Hepatocyte (in vitro differentiated cells): ENCODE data around the gene P2RY8. TPM values are rescaled to one million over a fixed set of nuclear protein-coding genes. Genes with fewer than 3 reads are reported as not detected.

ENCODE experiments used
- DNase-seq: peaks from one replicate; pipeline ENCODE4 v3.0.0-alpha.2; 2016; ENCODE audit warnings: low spot score
- H2AFZ ChIP-seq: fragments of 200-600 bp; sonication (generic); 2 replicates; pipeline ENCODE4 v1.6.0; 2016; ENCODE audit warnings: antibody characterized with exemption, mild to moderate bottlenecking
- H3K27ac ChIP-seq: fragments of 200-600 bp; sonication (generic); 2 replicates; pipeline ENCODE4 v1.5.1; 2016; ENCODE audit warnings: mild to moderate bottlenecking
- H3K27me3 ChIP-seq: fragments of 200-600 bp; sonication (generic); 2 replicates; pipeline ENCODE4 v1.6.1; 2016
- H3K36me3 ChIP-seq: fragments of 200-600 bp; sonication (generic); replicated peaks from 2 replicates; pipeline ENCODE4 v1.5.1; 2016; ENCODE audit warnings: low read depth; ENCODE audit not compliant: insufficient read depth
- H3K4me1 ChIP-seq: fragments of 200-600 bp; sonication (generic); 2 replicates; pipeline ENCODE4 v1.5.1; 2016; ENCODE audit warnings: mild to moderate bottlenecking, moderate library complexity; ENCODE audit not compliant: insufficient read depth
- H3K4me2 ChIP-seq: fragments of 200-600 bp; sonication (generic); 2 replicates; pipeline ENCODE4 v1.6.0; 2016
- H3K4me3 ChIP-seq: fragments of 200-600 bp; sonication (generic); 2 replicates; pipeline ENCODE4 v1.5.1; 2016; ENCODE audit warnings: mild to moderate bottlenecking
- H3K79me2 ChIP-seq: fragments of 200-600 bp; sonication (generic); 2 replicates; pipeline ENCODE4 v1.6.0; 2017; ENCODE audit warnings: mild to moderate bottlenecking
- H3K9me2 ChIP-seq: fragments of 200-600 bp; sonication (generic); replicated peaks from 2 replicates; pipeline ENCODE4 v1.6.0; 2017; ENCODE audit warnings: mild to moderate bottlenecking; ENCODE audit not compliant: insufficient read depth
- H3K9me3 ChIP-seq: fragments of 200-600 bp; sonication (generic); 2 replicates; pipeline ENCODE4 v1.5.1; 2016; ENCODE audit warnings: low read depth, mild to moderate bottlenecking
- H4K20me1 ChIP-seq: fragments of 200-600 bp; sonication (generic); 2 replicates; pipeline ENCODE4 v1.6.0; 2016; ENCODE audit warnings: mild to moderate bottlenecking; ENCODE audit not compliant: insufficient read depth, poor library complexity, severe bottlenecking
- CTCF ChIP-seq: fragments of 200-600 bp; sonication (generic); IDR thresholded peaks from 2 replicates; pipeline ENCODE4 v1.5.1; 2016; ENCODE audit warnings: antibody characterized with exemption, mild to moderate bottlenecking; ENCODE audit not compliant: poor library complexity
- EZH2 ChIP-seq: fragments of 200-600 bp; sonication (generic); IDR thresholded peaks from 2 replicates; pipeline ENCODE4 v1.6.1; 2016; ENCODE audit warnings: antibody characterized with exemption, mild to moderate bottlenecking, borderline replicate concordance
- EZH2phosphoT487 ChIP-seq: fragments of 200-600 bp; sonication (generic); IDR thresholded peaks from one replicate; pipeline ENCODE4 v1.6.1; 2018; ENCODE audit warnings: antibody characterized with exemption, mild to moderate bottlenecking, low read depth, moderate library complexity; ENCODE audit not compliant: unreplicated experiment, severe bottlenecking
- WGBS: methylation state at CpG from one replicate; pipeline ENCODE4 v1.1.6; 2016; ENCODE audit warnings: low lambda C conversion rate; ENCODE audit errors: missing lambda C conversion rate; 5-methylcytosine and 5-hydroxymethylcytosine counted together
- polyA plus RNA-seq: library from polyadenylated mRNA; unstranded; fragments of >200 nt; fragmentation: Nextera tagmentation; extraction: Ambion mirVana; gene quantifications from 2 replicates; pipeline ENCODE4 v1.2.1, GENCODE V29; 2016
- total RNA-seq: library from RNA; depleted of rRNA; stranded (reverse); fragments of >200 nt; gene quantifications from 2 replicates; pipeline ENCODE4 v1.2.3, GENCODE V29; 2014

Gene P2RY8
- total and polyA plus RNA-seq, 2 experiments from 2014 or later: 0.07 to 0.54 TPM

GRCh38 chrX:1520350-1520749 lies 16.6 kb downstream of the P2RY8 start:
- Histone ChIP-seq H2AFZ (no peak overlapping the region), H3K4me3 (no peak overlapping the region), H3K36me3 (no peaks in the 10 kb centered on the region), H3K27ac (no peak overlapping the region), H3K9me2 (no peaks in the 10 kb centered on the region), H3K4me1 (no peaks in the 10 kb centered on the region), H3K9me3 (no peaks in the 10 kb centered on the region), H3K79me2 (no peaks in the 10 kb centered on the region), H3K27me3 (no peaks in the 10 kb centered on the region), H3K4me2 (no peak overlapping the region), H4K20me1 (no peaks in the 10 kb centered on the region)
- no peak for DNase-seq
- TF ChIP-seq CTCF (no peak), EZH2 (no peak), EZH2phosphoT487 (no peak)
- WGBS: 88% methylated on average over 2 of the region's 2 CpGs

- H3K4me1 ChIP-seq: no peaks in the 10 kb centered on the region
- no peaks in the 10 kb centered on the region for H4K20me1 ChIP-seq
- no peaks in the 10 kb centered on the region for H3K36me3 ChIP-seq
- no peaks in the 10 kb centered on the region for H3K79me2 ChIP-seq
- H3K4me3 ChIP-seq: no peak overlapping the region
- no peak for DNase-seq
- 93% methylated on average over 2 of the region's 2 CpGs for WGBS
- TF ChIP-seq EZH2: no peak
- TF ChIP-seq CTCF: no peak
- TF ChIP-seq EZH2phosphoT487: no peak
- no peak overlapping the region for H2AFZ ChIP-seq
- H3K9me3 ChIP-seq: no peaks in the 10 kb centered on the region
- H3K9me2 ChIP-seq: no peaks in the 10 kb centered on the region
- H3K4me2 ChIP-seq: no peak overlapping the region
- no peaks in the 10 kb centered on the region for H3K27me3 ChIP-seq
- no peak overlapping the region for H3K27ac ChIP-seq
Measured at GRCh38 chrX:1519022-1519497, 17.9 kb downstream of the P2RY8 start.

GRCh38 chrX:1518512-1518911 lies 18.5 kb downstream of the P2RY8 start:
- H2AFZ ChIP-seq: no peak overlapping the region
- H3K36me3 ChIP-seq: no peaks in the 10 kb centered on the region
- TF ChIP-seq EZH2: no peak
- TF ChIP-seq EZH2phosphoT487: no peak
- TF ChIP-seq CTCF: no peak
- no peaks in the 10 kb centered on the region for H3K9me3 ChIP-seq
- WGBS: 86% methylated on average over 1 of the region's 1 CpG
- H4K20me1 ChIP-seq: no peaks in the 10 kb centered on the region
- no peak overlapping the region for H3K27ac ChIP-seq
- no peak overlapping the region for H3K4me3 ChIP-seq
- no peak overlapping the region for H3K4me2 ChIP-seq
- H3K79me2 ChIP-seq: no peaks in the 10 kb centered on the region
- no peaks in the 10 kb centered on the region for H3K9me2 ChIP-seq
- no peaks in the 10 kb centered on the region for H3K4me1 ChIP-seq
- no peaks in the 10 kb centered on the region for H3K27me3 ChIP-seq
- DNase-seq: no peak
